HCT116 (cell line): ENCODE data around the gene MYZAP. TPM values are rescaled to one million over a fixed set of nuclear protein-coding genes. Genes with fewer than 3 reads are reported as not detected.

Experiments
- ATAC-seq: fragments of 200-7000 bp; cut with Tn5 transposase; 2 replicates; pipeline ENCODE4 v1.9.1; 2020; ENCODE audit warnings: mild to moderate bottlenecking, moderate library complexity
- BruUV-seq: library from RNA; stranded (reverse); fragments of 400-500 nt; replicated peaks from 2 replicates; lab custom pipeline; 2021; lab: Mats Ljungman, UMichigan
- CTCF ChIA-PET: fragments of 300-600 bp; sonication (Branson Sonifier 250); formaldehyde crosslinking; loops from one replicate; lab custom pipeline; 2021; ENCODE audit warnings: antibody characterized with exemption; lab: Charles Lee
- POLR2A ChIA-PET: fragments of 300-600, 350-600 bp; sonication (Branson Sonifier 250); formaldehyde crosslinking; loops from one replicate; lab custom pipeline; 2021; ENCODE audit warnings: antibody characterized with exemption; lab: Charles Lee
- RAD21 ChIA-PET, 2 experiments: fragments of 300-600 bp; sonication (Branson Sonifier 250); formaldehyde crosslinking; loops; one replicate each; lab custom pipeline; 2023; ENCODE audit warnings: low total read pairs in 2 of 2; ENCODE audit not compliant: uncharacterized antibody in 2 of 2, unreplicated experiment in 2 of 2, low non-redundant PET in 1 of 2; lab: Charles Lee
- DNase-seq: peaks from one replicate; pipeline ENCODE4 v3.0.0-alpha.2; 2010; ENCODE audit warnings: low read depth, low spot score
- H2AFZ ChIP-seq: fragments of 200-600 bp; shearing (Covaris generic), sonication (generic); 2 replicates; pipeline ENCODE4 v1.6.1; 2017; ENCODE audit warnings: low read depth, mixed run types, mixed read lengths, antibody characterized with exemption, low read length; ENCODE audit not compliant: poor library complexity, severe bottlenecking
- H3K27ac ChIP-seq: 2 replicates; pipeline ENCODE4 v1.5.1; 2012; ENCODE audit warnings: low read depth, low read length
- H3K27me3 ChIP-seq: fragments of 200-600 bp; sonication (generic); 2 replicates; pipeline ENCODE4 v1.6.1; 2016; ENCODE audit warnings: mixed run types, low read length, mixed read lengths; ENCODE audit not compliant: insufficient read depth
- H3K36me3 ChIP-seq, 2 experiments: fragments of 200-500 bp in 1 of 2; fragments of 200-600 bp in 1 of 2; sonication (Bioruptor generic) in 1 of 2; sonication (generic) in 1 of 2; 2 replicates each; pipeline versions ENCODE4 v1.5.1 to v1.6.1; 2014 to 2016; ENCODE audit warnings: low read length in 2 of 2, inconsistent platforms in 1 of 2, mixed read lengths in 1 of 2, mixed run types in 1 of 2; ENCODE audit not compliant: insufficient read depth in 2 of 2, control insufficient read depth in 1 of 2
- H3K4me1 ChIP-seq, 2 experiments: fragments of 200-600 bp in 1 of 2; sonication (generic) in 1 of 2; 2 replicates each; pipeline versions ENCODE4 v1.5.1 to v1.6.1; 2012 to 2017; ENCODE audit warnings: low read length in 2 of 2, inconsistent platforms in 1 of 2, mild to moderate bottlenecking in 1 of 2, mixed read lengths in 1 of 2, mixed run types in 1 of 2, moderate library complexity in 1 of 2; ENCODE audit not compliant: insufficient read depth in 2 of 2, control insufficient read depth in 1 of 2
- H3K4me2 ChIP-seq: fragments of 200-600 bp; sonication (generic); 2 replicates; pipeline ENCODE4 v1.6.1; 2017; ENCODE audit warnings: mixed run types, low read length, mixed read lengths
- H3K4me3 ChIP-seq, 2 experiments: fragments of 200-600 bp in 1 of 2; sonication (generic) in 1 of 2; replicated peaks in 1 of 2; 2 replicates each; pipeline ENCODE4 v1.5.1; 2011 to 2016; ENCODE audit warnings: low read length in 2 of 2, control low read depth in 1 of 2, low read depth in 1 of 2, mild to moderate bottlenecking in 1 of 2, mixed read lengths in 1 of 2, mixed run types in 1 of 2
- H3K79me2 ChIP-seq: fragments of 200-600 bp; sonication (generic); 2 replicates; pipeline ENCODE4 v1.6.1; 2017; ENCODE audit warnings: mild to moderate bottlenecking, mixed run types, low read length, moderate library complexity, mixed read lengths; ENCODE audit not compliant: insufficient read depth
- H3K9ac ChIP-seq: fragments of 200-600 bp; sonication (generic); 2 replicates; pipeline ENCODE4 v1.6.1; 2016; ENCODE audit warnings: low read length, mixed read lengths
- H3K9me2 ChIP-seq: fragments of 200-600 bp; sonication (generic), shearing (Covaris generic); 2 replicates; pipeline ENCODE4 v1.6.1; 2017; ENCODE audit warnings: mixed run types, mild to moderate bottlenecking, moderate library complexity; ENCODE audit not compliant: insufficient read depth
- H3K9me3 ChIP-seq, 2 experiments: fragments of 200-500 bp in 1 of 2; fragments of 200-600 bp in 1 of 2; sonication (Bioruptor generic) in 1 of 2; sonication (generic) in 1 of 2; 2 replicates each; pipeline ENCODE4 v1.6.1; 2014 to 2017; ENCODE audit warnings: low read length in 2 of 2, mixed read lengths in 2 of 2, inconsistent platforms in 1 of 2, low read depth in 1 of 2, mild to moderate bottlenecking in 1 of 2, mixed run types in 1 of 2, moderate library complexity in 1 of 2; ENCODE audit not compliant: control insufficient read depth in 1 of 2, insufficient read depth in 1 of 2
- H4K20me1 ChIP-seq: fragments of 200-600 bp; sonication (generic), shearing (Covaris generic); 2 replicates; pipeline ENCODE4 v1.6.1; 2017; ENCODE audit warnings: mixed run types, mild to moderate bottlenecking, moderate library complexity; ENCODE audit not compliant: insufficient read depth
- ATF3 ChIP-seq: IDR thresholded peaks from 2 replicates; pipeline ENCODE4 v1.6.1; 2012
- CBX3 ChIP-seq: IDR thresholded peaks from 2 replicates; pipeline ENCODE4 v1.6.1; 2012; ENCODE audit warnings: low read depth
- ELF1 ChIP-seq: IDR thresholded peaks from 2 replicates; pipeline ENCODE4 v1.6.1; 2012; ENCODE audit warnings: low read depth, borderline replicate concordance
- EZH2phosphoT487 ChIP-seq: fragments of 200-600 bp; IDR thresholded peaks from 2 replicates; pipeline ENCODE4 v1.6.1; 2018; ENCODE audit warnings: antibody characterized with exemption, borderline replicate concordance
- REST ChIP-seq: IDR thresholded peaks from 2 replicates; pipeline ENCODE4 v1.6.1; 2012; ENCODE audit warnings: low read depth
- intact Hi-C: fragments of 100-400 bp; cut with micrococcal nuclease; formaldehyde crosslinking; loops from 2 replicates; pipeline ENCODE4 v1.10.0; 2022
- total RNA-seq: library from RNA; stranded (reverse); gene quantifications from one replicate; pipeline ENCODE4 v1.2.1, GENCODE V29; 2021; ENCODE audit not compliant: unreplicated experiment

MYZAP gene
- total RNA-seq, 1 experiment from 2014 or later, result 5.8 TPM

- TF ChIP-seq REST (no peak), CBX3 (no peak), ATF3 (no peak)
Observed at GRCh38 chr15:57561041-57561711, 30.5 kb upstream of the MYZAP start (continued).

- Histone ChIP-seq H3K4me1 (peaks cover 0 to 24% of the 10 kb centered on the region in 2 experiments; a peak in 2 of 4 replicates), H3K4me3 (no peak overlapping the region), H3K36me3 (no peaks in the 10 kb centered on the region), H2AFZ (no peak overlapping the region), H3K9me2 (no peaks in the 10 kb centered on the region), H3K27ac (no peak overlapping the region), H4K20me1 (no peaks in the 10 kb centered on the region)
- ATAC-seq, result no peak
- ChIA-PET POLR2A (no interaction called here), RAD21 (no interaction called here), CTCF (interaction anchor here (0.7 to 2.7 kb wide), 3 partner anchors 79 to 509 kb away, joined by 3 to 19 read pairs (median 3); no protein-coding TSS in a partner anchor)
- no peak for DNase-seq
- BruUV-seq, result no TSS peak
- no peak for TF ChIP-seq EZH2phosphoT487
- no peak for TF ChIP-seq REST
- no peak for TF ChIP-seq ELF1
- TF ChIP-seq, all 23 proteins: peak for 0
- intact Hi-C loops, result loop anchor here (5.0 kb wide), 1 partner anchor 95 kb away; no protein-coding TSS in a partner anchor
- Histone ChIP-seq H3K4me2 (no peak overlapping the region), H3K9ac (no peak overlapping the region), H3K79me2 (no peaks in the 10 kb centered on the region), H3K9me3 (no peaks in the 10 kb centered on the region; a peak in 1 of 4 replicates), H3K27me3 (no peaks in the 10 kb centered on the region)
Observed at GRCh38 chr15:57562196-57562769, 29.4 kb upstream of the MYZAP start.
